MCF 10A (cell line): Measurements from ENCODE around the gene RNF123. TPM values are rescaled to one million over a fixed set of nuclear protein-coding genes. Genes with fewer than 3 reads are reported as not detected.

Experiments used
- Bru-seq: library from RNA; stranded (reverse); fragments of 400-500 nt; gene quantifications from one replicate; lab custom pipeline; 2021; lab: Mats Ljungman, UMichigan
- BruChase-seq, 2 experiments: library from RNA; stranded (reverse); fragments of 400-500 nt; gene quantifications; one replicate each; lab custom pipeline; 2021; lab: Mats Ljungman, UMichigan
- BruUV-seq: library from RNA; stranded (reverse); fragments of 400-500 nt; replicated peaks from 2 replicates; lab custom pipeline; 2021; lab: Mats Ljungman, UMichigan
- CTCF ChIA-PET: fragments of 300-600 bp; sonication (Branson Sonifier 250); formaldehyde crosslinking; extraction: SDS; loops from one replicate; lab custom pipeline; 2021; ENCODE audit warnings: antibody characterized with exemption, inconsistent platforms; lab: Yijun Ruan, JAX
- POLR2A ChIA-PET: fragments of 300-600, 350-650 bp; sonication (Branson Sonifier 250); formaldehyde crosslinking; extraction: SDS; loops from one replicate; lab custom pipeline; 2020; ENCODE audit warnings: antibody characterized with exemption, inconsistent platforms; lab: Yijun Ruan, JAX
- DNase-seq: peaks from one replicate; pipeline ENCODE4 v3.0.0-alpha.2; 2018; ENCODE audit not compliant: unreplicated experiment
- H3K27ac Mint-ChIP-seq: one replicate; pipeline ENCODE4 v1.8.0; 2022; ENCODE audit warnings: mild to moderate bottlenecking, low read depth, mixed read lengths; ENCODE audit not compliant: unreplicated experiment
- H3K27me3 Mint-ChIP-seq: one replicate; pipeline ENCODE4 v1.8.0; 2022; ENCODE audit warnings: mixed read lengths; ENCODE audit not compliant: insufficient read depth, unreplicated experiment
- H3K36me3 Mint-ChIP-seq: one replicate; pipeline ENCODE4 v1.8.0; 2022; ENCODE audit warnings: mild to moderate bottlenecking, moderate library complexity, mixed read lengths; ENCODE audit not compliant: insufficient read depth, unreplicated experiment
- H3K4me1 Mint-ChIP-seq: one replicate; pipeline ENCODE4 v1.8.0; 2022; ENCODE audit warnings: mixed read lengths; ENCODE audit not compliant: insufficient read depth, unreplicated experiment
- H3K4me3 Mint-ChIP-seq: one replicate; pipeline ENCODE4 v1.8.0; 2022; ENCODE audit warnings: mild to moderate bottlenecking, moderate library complexity, mixed read lengths; ENCODE audit not compliant: unreplicated experiment
- H3K9me3 Mint-ChIP-seq: one replicate; pipeline ENCODE4 v1.8.0; 2022; ENCODE audit warnings: mixed read lengths; ENCODE audit not compliant: unreplicated experiment
- intact Hi-C: fragments of 100-400 bp; cut with micrococcal nuclease; formaldehyde crosslinking; loops from 2 replicates; pipeline ENCODE4 v1.14.1; 2022
- long read RNA-seq: library from polyadenylated mRNA; stranded (forward); transcript quantifications from one replicate; pipeline ENCODE4 v2.0.0, GENCODE V29; 2022
- total RNA-seq: library from RNA; stranded (reverse); gene quantifications from 2 replicates; pipeline ENCODE4 v1.2.3, GENCODE V29; 2022
- TF ChIP-seq, protein P1 (sequence below): fragments of 200-600 bp; IDR thresholded peaks from one replicate; pipeline ENCODE4 v1.8.0; 2022; ENCODE audit warnings: antibody characterized with exemption, mild to moderate bottlenecking; ENCODE audit not compliant: unreplicated experiment

RNF123 gene
- total RNA-seq (47.8 and 48.6 TPM in 2 replicates), Bru-seq, nascent RNA (percentile 58 among the genes with signal in this experiment), BruChase-seq, experiment 1, labeled RNA remaining after a 6-hour chase (percentile 71 among the genes with signal in this experiment), BruChase-seq, experiment 2, labeled RNA remaining after a 2-hour chase (percentile 67 among the genes with signal in this experiment)
- long read RNA-seq, full-length matches to known transcripts, result 32 of 86 reads
- long read RNA-seq, partial matches to known transcripts, result 16 of 86 reads
- long read RNA-seq, other reads (novel, unspliced or antisense), result 38 of 86 reads

DNA sequence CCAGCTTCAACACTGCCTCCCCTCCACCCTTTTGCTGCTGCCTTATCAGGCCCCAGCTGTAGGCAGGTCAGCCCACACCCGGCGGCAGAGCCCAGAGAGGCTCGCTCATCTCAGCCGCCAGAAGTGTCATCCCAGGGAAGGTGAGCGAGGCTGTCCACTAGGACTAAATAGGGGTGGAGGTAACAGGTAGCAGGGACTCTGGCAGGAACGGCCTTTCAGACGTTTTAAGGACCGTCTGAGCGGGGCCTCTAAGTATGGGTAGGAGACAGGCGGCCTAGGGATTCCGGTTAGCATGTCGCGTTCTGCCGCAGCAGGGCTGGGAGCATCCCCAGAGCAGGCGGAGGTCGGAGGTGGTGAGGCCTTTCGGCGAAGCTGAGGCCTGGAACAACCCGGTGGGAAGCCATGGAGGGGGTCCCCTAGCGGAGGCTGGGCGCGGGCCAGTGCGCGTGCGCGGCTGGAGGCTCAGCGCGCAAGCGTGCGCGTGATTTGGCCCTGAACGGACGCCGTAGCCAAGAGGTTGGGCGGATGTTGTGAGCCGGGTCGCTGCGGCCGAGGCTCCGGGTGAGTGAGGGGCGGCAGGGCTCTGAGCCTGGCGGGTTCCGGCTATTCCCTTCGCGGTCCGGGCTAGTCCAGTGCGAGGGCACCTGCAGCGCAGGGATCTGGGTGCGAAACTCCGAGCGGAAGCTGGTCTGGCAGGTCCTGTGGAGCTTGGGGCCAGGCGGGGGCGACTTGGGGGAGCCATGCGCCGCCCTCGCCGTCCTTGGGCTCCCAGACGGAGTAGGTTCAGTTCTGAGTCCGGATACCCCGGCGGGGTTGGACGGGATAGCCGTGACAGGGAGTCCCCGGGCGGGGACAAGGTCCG lies at the start of gene RNF123, which contains the start of gene MST1:
TSS of gene RNF123 (plus strand) at position 512 of the 862 bp plus-strand sequence. CDS start 1,609 bp downstream, outside the sequence.
TSS of gene MST1 (minus strand) at position 429 of the 862 bp plus-strand sequence. CDS start 783 bp downstream, outside the sequence.
- Mint-ChIP-seq H3K4me1 (peaks cover 16% of the 10 kb centered on the region), H3K9me3 (no peaks in the 10 kb centered on the region), H3K36me3 (peaks cover 15% of the 10 kb centered on the region), H3K4me3 (peak within 1 kb of the TSS; percentile 85), H3K27ac (peak within 1 kb of the TSS; percentile 86), H3K27me3 (no peaks in the 10 kb centered on the region)
- BruUV-seq, result TSS peak; percentile 85
- DNase-seq, result peak; percentile 88
- TF ChIP-seq, protein P1, sequence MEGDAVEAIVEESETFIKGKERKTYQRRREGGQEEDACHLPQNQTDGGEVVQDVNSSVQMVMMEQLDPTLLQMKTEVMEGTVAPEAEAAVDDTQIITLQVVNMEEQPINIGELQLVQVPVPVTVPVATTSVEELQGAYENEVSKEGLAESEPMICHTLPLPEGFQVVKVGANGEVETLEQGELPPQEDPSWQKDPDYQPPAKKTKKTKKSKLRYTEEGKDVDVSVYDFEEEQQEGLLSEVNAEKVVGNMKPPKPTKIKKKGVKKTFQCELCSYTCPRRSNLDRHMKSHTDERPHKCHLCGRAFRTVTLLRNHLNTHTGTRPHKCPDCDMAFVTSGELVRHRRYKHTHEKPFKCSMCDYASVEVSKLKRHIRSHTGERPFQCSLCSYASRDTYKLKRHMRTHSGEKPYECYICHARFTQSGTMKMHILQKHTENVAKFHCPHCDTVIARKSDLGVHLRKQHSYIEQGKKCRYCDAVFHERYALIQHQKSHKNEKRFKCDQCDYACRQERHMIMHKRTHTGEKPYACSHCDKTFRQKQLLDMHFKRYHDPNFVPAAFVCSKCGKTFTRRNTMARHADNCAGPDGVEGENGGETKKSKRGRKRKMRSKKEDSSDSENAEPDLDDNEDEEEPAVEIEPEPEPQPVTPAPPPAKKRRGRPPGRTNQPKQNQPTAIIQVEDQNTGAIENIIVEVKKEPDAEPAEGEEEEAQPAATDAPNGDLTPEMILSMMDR, result peak; percentile 14
- ChIA-PET CTCF (interaction anchor here (0.7 kb wide), 1 partner anchor 9 kb away, joined by 3 read pairs; no protein-coding TSS in a partner anchor), POLR2A (interaction anchor here (0.8 to 1.3 kb wide), 4 partner anchors 9 to 150 kb away, joined by 4 to 8 read pairs (median 4); no protein-coding TSS in a partner anchor)
- intact Hi-C loops, result no loop called here

DNA sequence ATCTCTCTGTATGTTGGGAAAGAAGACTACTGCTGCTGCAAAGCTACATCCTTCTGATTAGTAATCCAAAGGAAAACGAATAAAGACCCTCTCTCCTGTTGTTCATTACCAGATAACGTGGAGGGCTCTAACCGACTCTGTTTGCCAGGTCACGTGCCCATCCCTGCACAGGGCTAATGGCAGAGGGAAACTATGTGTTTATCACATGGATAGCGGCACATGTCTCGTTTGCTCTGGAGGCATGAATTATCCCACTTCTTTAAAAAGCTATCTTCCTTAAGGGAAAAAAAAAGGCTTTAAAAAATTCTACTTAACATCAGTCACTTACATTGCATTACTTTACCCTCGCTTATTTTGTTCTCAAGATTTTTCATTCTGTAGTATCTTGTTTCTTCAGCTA lies 48.1 kb upstream of the RNF123 start:
- Mint-ChIP-seq H3K36me3 (peaks cover 4% of the 10 kb centered on the region), H3K27me3 (no peaks in the 10 kb centered on the region), H3K4me3 (no peak overlapping the region), H3K27ac (no peak overlapping the region), H3K4me1 (peaks cover 19% of the 10 kb centered on the region), H3K9me3 (no peaks in the 10 kb centered on the region)
- intact Hi-C loops, result no loop called here
- DNase-seq, result no peak
- ChIA-PET CTCF (interaction anchor here (3.6 kb wide), 1 partner anchor 102 kb away, joined by 24 read pairs; no protein-coding TSS in a partner anchor), POLR2A (interaction anchor here (1.1 kb wide), 1 partner anchor 17 kb away, joined by 3 read pairs; no protein-coding TSS in a partner anchor)
- no TSS peak for BruUV-seq
- TF ChIP-seq, protein P1, result no peak

DNA sequence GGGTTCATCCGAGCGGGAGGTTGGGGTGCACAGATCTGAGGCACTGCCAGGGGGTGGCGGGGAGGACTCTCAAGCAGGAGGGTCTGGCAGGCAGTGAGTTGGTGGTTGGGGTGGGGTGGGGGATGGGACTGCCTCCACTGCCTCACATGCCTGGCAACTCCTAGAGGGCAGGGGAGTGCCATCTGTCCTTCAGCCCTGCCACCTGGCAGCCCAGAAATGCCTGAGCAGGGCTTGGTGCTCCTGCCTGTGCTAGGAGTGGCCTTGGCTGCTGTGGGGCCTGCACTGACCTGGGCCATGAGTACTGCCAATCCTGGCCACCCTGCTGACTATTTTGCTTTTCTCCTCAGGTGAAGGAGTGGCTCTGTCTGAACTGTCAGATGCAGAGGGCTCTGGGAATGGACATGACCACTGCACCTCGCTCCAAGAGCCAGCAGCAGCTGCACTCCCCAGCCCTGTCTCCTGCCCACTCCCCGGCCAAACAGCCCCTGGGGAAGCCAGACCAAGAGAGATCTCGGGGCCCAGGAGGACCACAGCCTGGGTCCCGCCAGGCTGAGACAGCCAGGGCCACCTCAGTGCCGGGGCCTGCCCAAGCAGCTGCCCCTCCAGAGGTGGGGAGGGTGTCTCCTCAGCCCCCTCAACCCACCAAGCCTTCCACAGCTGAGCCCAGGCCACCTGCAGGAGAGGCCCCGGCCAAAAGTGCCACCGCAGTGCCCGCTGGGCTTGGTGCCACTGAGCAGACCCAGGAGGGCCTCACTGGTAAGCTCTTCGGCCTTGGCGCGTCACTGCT lies 47.2 kb upstream of the RNF123 start:
- no peak overlapping the region for H3K4me3 Mint-ChIP-seq
- H3K27me3 Mint-ChIP-seq, result no peaks in the 10 kb centered on the region
- TF ChIP-seq, protein P1, result no peak
- DNase-seq, result no peak
- H3K27ac Mint-ChIP-seq, result no peak overlapping the region
- POLR2A ChIA-PET, result interaction anchor here (1.0 kb wide), 1 partner anchor 16 kb away, joined by 3 read pairs; no protein-coding TSS in a partner anchor
- H3K9me3 Mint-ChIP-seq, result no peaks in the 10 kb centered on the region
- BruUV-seq, result no TSS peak
- intact Hi-C loops, result no loop called here
- CTCF ChIA-PET, result interaction anchor here (0.7 to 1.5 kb wide), 2 partner anchors 30 to 102 kb away, joined by 3 read pairs; no protein-coding TSS in a partner anchor
- H3K36me3 Mint-ChIP-seq, result no peaks in the 10 kb centered on the region
- H3K4me1 Mint-ChIP-seq, result peaks cover 11% of the 10 kb centered on the region
